GM23338 (cell line): ENCODE results near the gene ARL6. TPM values are rescaled to one million over a fixed set of nuclear protein-coding genes. Genes with fewer than 3 reads are reported as not detected.

ENCODE experiments used
- ATAC-seq: fragments of 200-7000 bp; cut with Tn5 transposase; 3 replicates; pipeline ENCODE4 v1.9.1; 2020
- DNase-seq: peaks from one replicate; pipeline ENCODE4 v3.0.0-alpha.2; 2015; ENCODE audit warnings: low spot score
- H2AFZ ChIP-seq: fragments of 200-600 bp; sonication (generic); 2 replicates; pipeline ENCODE4 v1.8.0; 2016; ENCODE audit warnings: antibody characterized with exemption, mild to moderate bottlenecking, moderate library complexity
- H3F3A ChIP-seq: fragments of 200-600 bp; sonication (generic); replicated peaks from 2 replicates; pipeline ENCODE4 v1.8.0; 2017; ENCODE audit warnings: antibody characterized with exemption, mixed run types, low read depth
- H3K27ac ChIP-seq: fragments of 200-600 bp; sonication (generic); 2 replicates; pipeline ENCODE4 v1.6.1; 2016; ENCODE audit warnings: low read depth
- H3K27me3 ChIP-seq: fragments of 200-600 bp; sonication (generic); 2 replicates; pipeline ENCODE4 v1.8.0; 2016; ENCODE audit warnings: mild to moderate bottlenecking, mixed run types, moderate library complexity; ENCODE audit not compliant: insufficient read depth
- H3K36me3 ChIP-seq: fragments of 200-600 bp; sonication (generic); 2 replicates; pipeline ENCODE4 v1.8.0; 2016; ENCODE audit warnings: mild to moderate bottlenecking; ENCODE audit not compliant: insufficient read depth
- H3K4me1 ChIP-seq: fragments of 200-600 bp; sonication (generic); 2 replicates; pipeline ENCODE4 v1.8.0; 2016; ENCODE audit warnings: mild to moderate bottlenecking, moderate library complexity; ENCODE audit not compliant: insufficient read depth
- H3K4me2 ChIP-seq: fragments of 200-600 bp; sonication (generic); 2 replicates; pipeline ENCODE4 v1.7.1; 2017; ENCODE audit warnings: mixed run types
- H3K4me3 ChIP-seq: fragments of 200-600 bp; sonication (generic); 2 replicates; pipeline ENCODE4 v1.6.1; 2016; ENCODE audit warnings: mixed run types
- H3K79me2 ChIP-seq: fragments of 200-600 bp; sonication (generic); replicated peaks from 2 replicates; pipeline ENCODE4 v1.8.0; 2017; ENCODE audit warnings: mild to moderate bottlenecking; ENCODE audit not compliant: insufficient read depth
- H3K9me2 ChIP-seq: fragments of 200-600 bp; sonication (generic); 2 replicates; pipeline ENCODE4 v1.8.0; 2017; ENCODE audit not compliant: insufficient read depth
- H4K20me1 ChIP-seq: fragments of 200-600 bp; sonication (generic); replicated peaks from 2 replicates; pipeline ENCODE4 v1.8.0; 2017; ENCODE audit warnings: mild to moderate bottlenecking; ENCODE audit not compliant: insufficient read depth
- H3K27ac Mint-ChIP-seq: 2 replicates; pipeline ENCODE4 v1.8.0; 2020; ENCODE audit warnings: inconsistent platforms, mild to moderate bottlenecking, moderate library complexity, mixed read lengths
- H3K27me3 Mint-ChIP-seq: 3 replicates; pipeline ENCODE4 v1.8.0; 2022; ENCODE audit warnings: low read depth, mild to moderate bottlenecking, moderate library complexity, mixed read lengths, inconsistent platforms; ENCODE audit not compliant: insufficient read depth, poor library complexity
- H3K36me3 Mint-ChIP-seq: 3 replicates; pipeline ENCODE4 v1.8.0; 2021; ENCODE audit warnings: low read depth, mild to moderate bottlenecking, inconsistent platforms, moderate library complexity, mixed read lengths
- H3K4me1 Mint-ChIP-seq: 3 replicates; pipeline ENCODE4 v1.8.0; 2020; ENCODE audit warnings: mild to moderate bottlenecking, inconsistent platforms, mixed read lengths
- H3K4me3 Mint-ChIP-seq: 3 replicates; pipeline ENCODE4 v1.8.0; 2021; ENCODE audit warnings: moderate library complexity, mild to moderate bottlenecking, inconsistent platforms, mixed read lengths
- H3K9me3 Mint-ChIP-seq: 3 replicates; pipeline ENCODE4 v1.8.0; 2020; ENCODE audit warnings: moderate library complexity, mild to moderate bottlenecking, inconsistent platforms, mixed read lengths
- CTCF ChIP-seq, 2 experiments: fragments of 200-600 bp in 1 of 2; sonication (generic) in 1 of 2; conservative IDR thresholded peaks; 2 replicates each; pipeline versions ENCODE4 v1.5.1 to v1.6.1; 2016 to 2017; ENCODE audit warnings: antibody characterized with exemption in 2 of 2, low read depth in 2 of 2, mild to moderate bottlenecking in 2 of 2, moderate library complexity in 1 of 2
- ETS1 ChIP-seq: IDR thresholded peaks from 2 replicates; pipeline ENCODE4 v1.6.1; 2016; ENCODE audit warnings: antibody characterized with exemption
- EZH2phosphoT487 ChIP-seq: fragments of 200-600 bp; sonication (generic); IDR thresholded peaks from one replicate; pipeline ENCODE4 v1.8.1; 2018; ENCODE audit warnings: antibody characterized with exemption; ENCODE audit not compliant: unreplicated experiment
- JUNB ChIP-seq: IDR thresholded peaks from one replicate; pipeline ENCODE4 v1.6.1; 2016; ENCODE audit warnings: antibody characterized with exemption; ENCODE audit not compliant: unreplicated experiment
- NANOG ChIP-seq: IDR thresholded peaks from 2 replicates; pipeline ENCODE4 v1.6.1; 2016; ENCODE audit warnings: antibody characterized with exemption, borderline replicate concordance
- POLR2AphosphoS5 ChIP-seq: IDR thresholded peaks from 2 replicates; pipeline ENCODE4 v1.6.1; 2016; ENCODE audit warnings: antibody characterized with exemption, low read depth
- REST ChIP-seq: IDR thresholded peaks from one replicate; pipeline ENCODE4 v1.6.1; 2018; ENCODE audit warnings: antibody characterized with exemption; ENCODE audit not compliant: unreplicated experiment
- STAT1 ChIP-seq: IDR thresholded peaks from one replicate; pipeline ENCODE4 v1.6.1; 2016; ENCODE audit warnings: antibody characterized with exemption; ENCODE audit not compliant: unreplicated experiment
- ZNF331 ChIP-seq: fragments of 250-450 bp; sonication (Bioruptor Pico); IDR thresholded peaks from 2 replicates; pipeline ENCODE4 v1.5.0; 2020; ENCODE audit warnings: low read depth, mild to moderate bottlenecking, moderate library complexity
- ZNF462 ChIP-seq: fragments of 250-450 bp; sonication (Bioruptor Pico); IDR thresholded peaks from 2 replicates; pipeline ENCODE4 v1.5.0; 2020; ENCODE audit warnings: mild to moderate bottlenecking, moderate library complexity
- polyA plus RNA-seq: library from polyadenylated mRNA; unstranded; fragments of >200 nt; fragmentation: Nextera tagmentation; extraction: Ambion mirVana; gene quantifications from 2 replicates; pipeline ENCODE4 v1.2.1, GENCODE V29; 2016
- total RNA-seq: library from RNA; depleted of rRNA; stranded (reverse); fragments of >200 nt; shearing (Covaris generic); gene quantifications from 2 replicates; pipeline ENCODE4 v1.2.3, GENCODE V29; 2014

ARL6 gene
- total and polyA plus RNA-seq, 2 experiments from 2014 or later, result 9.8 to 10.9 TPM

- no peaks in the 10 kb centered on the region for H3K27me3 ChIP-seq
- H3K4me1 ChIP-seq, result no peaks in the 10 kb centered on the region
- H3K9me2 ChIP-seq, result no peaks in the 10 kb centered on the region
- no peak overlapping the region for H2AFZ ChIP-seq
- no peak for DNase-seq
- H3K27me3 Mint-ChIP-seq, result peaks cover 2% of the 10 kb centered on the region
- H3K36me3 Mint-ChIP-seq, result no peaks in the 10 kb centered on the region
- no peaks in the 10 kb centered on the region for H3K79me2 ChIP-seq
- H3K4me3 Mint-ChIP-seq, result no peak overlapping the region
- H3K9me3 Mint-ChIP-seq, result no peaks in the 10 kb centered on the region
- no peaks in the 10 kb centered on the region for H3F3A ChIP-seq
- peak overlapping the region; percentile 57; the same call in 1 of the 2 replicates for H3K27ac Mint-ChIP-seq
- H3K36me3 ChIP-seq, result no peaks in the 10 kb centered on the region
- TF ChIP-seq EZH2phosphoT487, result no peak
- no peak for TF ChIP-seq ZNF331 (CRISPR knock-in tag)
- TF ChIP-seq JUNB, result no peak
- TF ChIP-seq POLR2AphosphoS5, result no peak
- TF ChIP-seq NANOG, result no peak
- no peak overlapping the region for H3K4me3 ChIP-seq
- no peak overlapping the region for H3K27ac ChIP-seq
- peaks cover 8% of the 10 kb centered on the region for H3K4me1 Mint-ChIP-seq
- no peaks in the 10 kb centered on the region for H4K20me1 ChIP-seq
- H3K4me2 ChIP-seq, result no peak overlapping the region
- no peak for ATAC-seq
These were observed 75.4 kb downstream of the ARL6 start for GRCh38 chr3:97839944-97840343.

- H2AFZ ChIP-seq, result no peak overlapping the region
- H3K9me2 ChIP-seq, result no peaks in the 10 kb centered on the region
- H3K27me3 ChIP-seq, result no peaks in the 10 kb centered on the region
- H3K4me1 ChIP-seq, result no peaks in the 10 kb centered on the region
- no peak overlapping the region for H3K4me3 ChIP-seq
- ATAC-seq (no peak), DNase-seq (no peak)
- H3K27ac ChIP-seq, result no peak overlapping the region
- no peaks in the 10 kb centered on the region for H4K20me1 ChIP-seq
- no peaks in the 10 kb centered on the region for H3F3A ChIP-seq
- Mint-ChIP-seq H3K4me1 (peaks cover 8% of the 10 kb centered on the region), H3K27me3 (no peaks in the 10 kb centered on the region), H3K4me3 (no peak overlapping the region), H3K27ac (no peak overlapping the region), H3K36me3 (no peaks in the 10 kb centered on the region), H3K9me3 (no peaks in the 10 kb centered on the region)
- H3K4me2 ChIP-seq, result no peak overlapping the region
- no peaks in the 10 kb centered on the region for H3K36me3 ChIP-seq
- H3K79me2 ChIP-seq, result no peaks in the 10 kb centered on the region
- TF ChIP-seq CTCF (conservative IDR thresholded peaks at IDR 0.05; ENCODE audit: low read depth in 2 of 2), result no peak
- no peak for TF ChIP-seq JUNB
- no peak for TF ChIP-seq EZH2phosphoT487
- no peak for TF ChIP-seq REST
- no peak for TF ChIP-seq ZNF462 (CRISPR knock-in tag)
- TF ChIP-seq STAT1, result no peak
- no peak for TF ChIP-seq ETS1
These were observed 76.7 kb downstream of the ARL6 start for GRCh38 chr3:97841304-97841703.
